T-helper 9 cell (primary cell): ENCODE data around the gene DRD2.

Source experiments
- DNase-seq: peaks from one replicate; pipeline ENCODE4 v3.0.0-alpha.2; 2020

Gene DRD2

DNA sequence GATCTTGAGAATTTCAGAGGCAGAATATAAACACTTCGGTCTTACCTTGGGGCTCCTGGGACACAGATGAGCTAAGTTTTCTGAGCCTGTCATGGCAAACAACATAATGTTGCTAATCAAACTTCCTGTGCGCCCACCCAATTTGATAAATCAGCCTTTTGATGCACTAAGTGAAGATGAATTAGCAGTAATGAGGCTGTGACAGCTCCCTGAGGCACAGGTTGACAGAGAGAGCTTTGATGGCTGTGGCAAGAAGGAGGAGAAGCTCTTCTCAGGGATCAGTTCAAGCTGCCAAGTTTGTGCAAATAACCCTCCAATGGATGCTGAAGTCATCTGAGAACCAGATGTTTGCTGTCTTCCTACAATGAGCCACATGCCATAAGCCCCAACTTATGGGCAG lies 34.4 kb downstream of the DRD2 start:
- DNase-seq = no peak

DNA sequence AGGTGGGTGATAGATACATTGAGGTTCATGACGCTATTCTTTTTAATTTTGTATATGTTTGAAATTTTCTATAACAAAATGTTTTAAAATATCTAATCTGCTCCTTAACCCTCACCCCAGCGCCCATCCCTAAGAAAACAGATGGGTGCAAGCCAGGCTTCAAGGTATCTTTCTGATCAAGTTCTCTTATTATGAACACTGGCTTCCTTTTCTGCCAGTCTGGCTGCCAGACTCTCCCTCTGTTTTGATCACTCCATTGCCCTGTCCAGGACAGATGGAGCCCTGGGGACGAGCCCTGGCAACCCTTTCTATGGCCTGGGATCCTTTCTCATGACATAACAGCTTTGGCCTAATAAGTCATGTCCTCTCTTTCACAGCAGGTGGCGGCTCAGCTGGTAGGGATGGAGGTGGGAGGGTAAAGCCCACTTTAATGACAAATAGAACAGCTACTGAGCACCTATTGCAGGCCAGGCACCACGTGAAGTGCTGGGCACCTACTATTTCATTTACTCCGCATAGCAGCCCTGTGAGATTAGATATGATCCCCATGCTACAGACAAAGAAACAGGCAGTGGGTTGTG lies 38.4 kb downstream of the DRD2 start:
- DNase-seq = no peak

DNA sequence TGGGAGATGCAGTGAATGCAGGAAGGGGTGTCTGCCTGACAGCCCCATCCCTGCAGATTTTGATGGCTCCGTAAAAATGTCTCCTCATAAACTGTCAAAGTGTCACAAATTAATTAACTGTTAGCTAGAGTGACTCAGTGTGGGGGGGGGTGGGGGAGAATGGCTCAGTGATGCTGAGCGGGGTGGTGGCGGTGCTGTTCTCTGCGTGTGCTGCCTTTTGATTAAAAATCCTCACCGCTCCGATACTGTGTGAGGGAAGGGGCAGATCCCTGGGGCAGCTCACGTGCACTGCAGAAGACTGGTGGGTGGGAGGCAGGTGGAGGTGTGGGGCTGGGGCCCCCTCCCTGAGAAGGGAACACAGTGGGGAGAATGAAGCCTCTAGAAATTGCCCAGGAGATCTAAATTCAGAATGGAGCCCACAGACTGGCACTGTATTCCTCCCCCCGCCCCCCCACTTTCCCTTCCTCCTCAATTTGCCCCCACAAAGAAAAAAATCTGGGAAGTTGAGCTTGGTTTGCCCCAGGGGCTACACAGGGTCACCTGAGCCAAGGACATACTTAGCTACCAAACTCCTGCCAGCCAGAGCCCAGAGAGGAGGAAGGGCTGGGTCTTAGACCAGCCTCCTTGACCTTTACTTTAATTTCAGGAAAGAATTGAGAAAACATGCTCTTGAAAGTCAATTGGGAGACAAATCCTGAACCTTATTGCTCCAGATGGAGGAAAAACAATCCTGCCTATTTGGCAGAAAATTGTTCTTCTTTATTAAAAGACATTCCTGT lies 39.8 kb downstream of the DRD2 start:
- DNase-seq = no peak

DNA sequence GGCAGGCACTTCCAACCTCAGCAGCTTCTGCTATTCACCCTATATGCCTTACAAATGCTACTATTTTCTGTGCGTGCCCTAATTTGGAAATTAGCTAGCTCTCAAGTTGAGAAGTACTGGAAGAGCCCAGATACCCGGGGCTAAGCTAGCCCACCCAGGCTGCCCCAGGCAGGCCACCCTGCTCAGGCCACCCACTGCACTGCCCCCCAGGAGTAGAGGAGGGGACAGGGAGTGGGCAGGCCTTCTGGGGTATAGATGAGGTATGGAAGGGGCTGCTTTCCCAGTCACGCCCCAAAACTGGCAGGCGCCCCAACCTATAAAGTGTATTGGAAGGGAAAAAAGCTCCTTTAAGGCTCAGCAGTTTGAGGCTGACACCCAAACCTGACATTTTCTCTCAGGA lies 43.5 kb downstream of the DRD2 start:
- no peak for DNase-seq

- no peak for DNase-seq
Observed at GRCh38 chr11:113426686-113427085, 48.5 kb downstream of the DRD2 start.

DNA sequence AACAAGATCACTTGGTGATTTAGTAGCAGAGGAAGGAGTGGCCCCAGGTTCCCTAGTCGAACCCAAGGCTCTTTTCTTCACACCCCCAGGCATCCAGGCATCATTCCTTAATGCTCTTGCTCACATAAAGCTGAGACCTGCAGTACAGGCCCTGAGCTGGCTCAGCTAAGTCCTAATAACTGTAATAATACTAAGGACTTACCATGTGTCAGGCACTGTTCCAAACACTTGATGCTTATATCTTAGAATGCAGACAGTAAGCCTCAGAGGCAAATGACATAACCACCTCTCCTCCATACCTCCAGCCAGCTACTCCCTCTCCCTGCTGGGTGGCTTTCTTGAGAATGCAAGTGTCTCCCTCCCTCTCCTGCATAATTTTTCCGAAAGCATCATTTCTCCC lies 54.4 kb downstream of the DRD2 start:
- DNase-seq = no peak

GRCh38 chr11:113419454-113420003 lies 55.7 kb downstream of the DRD2 start:
- DNase-seq = no peak

DNA sequence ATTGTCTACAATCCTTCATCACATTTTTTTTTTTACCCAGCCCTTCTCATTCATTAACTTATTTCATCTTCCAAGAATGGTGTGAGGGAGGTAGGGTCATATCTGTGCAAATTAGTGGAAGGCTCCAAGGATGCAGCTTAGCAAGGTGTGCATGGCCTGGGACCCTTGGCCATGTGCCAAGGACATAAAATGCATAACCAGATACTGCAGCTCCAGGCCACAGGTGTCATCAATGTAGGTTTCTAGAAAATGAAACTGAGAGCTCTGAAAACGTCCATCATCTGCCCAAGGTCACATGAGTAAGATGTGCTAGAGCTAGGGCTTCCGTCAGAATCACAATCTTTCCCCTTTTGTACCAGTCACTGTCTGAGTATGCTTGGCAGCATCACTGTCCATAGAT lies 57.8 kb downstream of the DRD2 start:
- DNase-seq = no peak

GRCh38 chr11:113415343-113415742 lies 59.9 kb downstream of the DRD2 start:
- no peak for DNase-seq

GRCh38 chr11:113412675-113413074 lies 62.5 kb downstream of the DRD2 start:
- no peak for DNase-seq

DNA sequence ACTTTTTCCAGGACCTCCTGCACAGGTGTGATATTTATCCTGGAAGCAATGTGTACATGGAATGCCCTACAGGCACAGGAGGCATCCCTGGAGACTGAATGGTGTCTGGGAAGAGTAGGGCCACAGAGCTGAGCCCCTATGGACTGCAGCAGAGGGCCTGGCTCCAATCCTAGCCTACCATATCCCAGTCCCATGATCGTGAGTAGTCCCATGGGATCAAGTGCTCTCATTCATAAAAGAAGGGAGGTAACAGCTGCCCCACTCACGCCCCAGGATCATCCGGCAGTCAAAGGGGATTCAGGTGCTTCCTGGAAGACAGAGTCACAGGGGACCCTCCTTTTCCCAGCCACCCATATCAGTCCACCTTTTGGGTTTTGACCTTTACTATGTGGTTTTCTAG lies 63.7 kb downstream of the DRD2 start:
- no peak for DNase-seq

DNA sequence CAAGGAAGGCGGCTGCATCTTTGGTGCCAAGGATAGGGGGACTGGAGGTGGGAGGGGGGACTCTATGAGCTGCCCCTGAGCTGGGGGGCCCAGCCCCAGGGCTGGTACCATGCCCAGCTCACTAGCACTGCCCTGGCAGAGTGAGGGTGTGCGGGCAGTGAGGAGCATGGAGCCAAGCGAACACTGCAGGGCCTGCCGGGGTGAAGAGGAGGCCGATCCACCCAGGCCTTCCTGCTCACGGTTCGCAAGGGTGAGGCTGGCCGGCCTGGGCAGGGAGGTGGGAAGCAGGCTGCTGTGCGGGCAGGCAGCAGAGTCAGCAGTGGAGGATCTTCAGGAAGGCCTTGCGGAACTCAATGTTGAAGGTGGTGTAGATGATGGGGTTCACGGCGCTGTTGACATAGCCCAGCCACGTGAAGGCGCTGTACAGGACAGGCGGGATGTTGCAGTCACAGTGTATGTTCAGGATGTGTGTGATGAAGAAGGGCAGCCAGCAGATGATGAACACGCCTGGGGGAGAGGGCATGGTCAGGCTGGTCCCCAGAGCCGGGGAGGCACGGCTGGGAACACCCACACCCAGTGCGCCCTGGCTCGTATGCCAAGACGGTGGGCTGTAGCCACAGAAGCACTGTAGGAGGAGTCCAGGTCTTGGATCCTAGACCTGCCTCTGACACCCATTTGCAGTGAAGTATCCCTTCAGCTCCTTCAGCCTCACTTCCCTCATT lies 64.6 kb downstream of the DRD2 start:
- no peak for DNase-seq

- no peak for DNase-seq
Observed at GRCh38 chr11:113409526-113409925, 65.7 kb downstream of the DRD2 start.

GRCh38 chr11:113408887-113409286 lies 66.3 kb downstream of the DRD2 start:
- no peak for DNase-seq

DNA sequence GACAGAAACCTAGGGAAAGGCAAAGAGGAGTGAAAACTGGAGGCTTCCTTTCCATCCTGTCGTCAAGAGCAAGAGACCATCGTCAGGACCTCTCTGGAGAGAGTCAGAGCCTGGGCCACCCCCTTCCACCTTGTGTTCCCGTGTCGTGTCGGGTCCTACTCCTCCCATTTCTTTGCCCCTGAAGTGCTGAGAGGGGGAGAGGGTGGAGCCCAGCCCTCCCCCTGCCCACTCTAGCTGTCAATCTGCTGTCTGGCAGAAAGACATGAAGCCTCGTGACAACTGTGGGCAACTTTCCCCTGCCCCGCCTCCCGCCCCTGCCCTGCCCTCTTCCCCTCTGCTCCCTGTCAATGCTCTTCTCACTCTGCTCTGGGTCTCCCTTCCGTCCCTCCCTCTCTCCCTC lies 67.0 kb downstream of the DRD2 start:
- DNase-seq = no peak

DNA sequence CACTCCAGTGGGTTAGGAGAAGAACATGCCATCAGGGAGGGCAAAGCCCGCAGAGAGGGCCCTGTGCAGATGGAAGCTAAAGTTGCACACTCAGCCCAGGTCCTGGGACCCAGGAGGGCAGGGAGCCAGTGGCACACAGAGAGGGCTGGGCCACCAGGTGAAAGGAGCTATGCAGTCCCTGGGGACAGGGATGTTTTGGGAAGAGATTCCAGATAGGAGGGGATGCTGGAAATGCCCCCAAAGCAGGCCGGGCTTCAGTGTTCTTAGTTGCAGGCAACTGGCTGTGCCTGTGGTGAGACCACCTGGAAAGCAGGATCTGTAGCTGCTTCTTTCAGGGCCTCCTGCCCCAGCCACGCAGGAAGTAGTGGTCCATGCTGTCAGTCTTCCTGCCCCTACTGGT lies 68.0 kb downstream of the DRD2 start:
- no peak for DNase-seq

- DNase-seq = no peak
Observed at GRCh38 chr11:113405724-113406478, 69.3 kb downstream of the DRD2 start.

GRCh38 chr11:113404859-113405430 lies 70.3 kb downstream of the DRD2 start:
- DNase-seq = no peak

GRCh38 chr11:113401718-113402117 lies 73.5 kb downstream of the DRD2 start:
- DNase-seq = no peak

- DNase-seq = no peak
Observed at GRCh38 chr11:113400631-113401230, 74.5 kb downstream of the DRD2 start.

DNA sequence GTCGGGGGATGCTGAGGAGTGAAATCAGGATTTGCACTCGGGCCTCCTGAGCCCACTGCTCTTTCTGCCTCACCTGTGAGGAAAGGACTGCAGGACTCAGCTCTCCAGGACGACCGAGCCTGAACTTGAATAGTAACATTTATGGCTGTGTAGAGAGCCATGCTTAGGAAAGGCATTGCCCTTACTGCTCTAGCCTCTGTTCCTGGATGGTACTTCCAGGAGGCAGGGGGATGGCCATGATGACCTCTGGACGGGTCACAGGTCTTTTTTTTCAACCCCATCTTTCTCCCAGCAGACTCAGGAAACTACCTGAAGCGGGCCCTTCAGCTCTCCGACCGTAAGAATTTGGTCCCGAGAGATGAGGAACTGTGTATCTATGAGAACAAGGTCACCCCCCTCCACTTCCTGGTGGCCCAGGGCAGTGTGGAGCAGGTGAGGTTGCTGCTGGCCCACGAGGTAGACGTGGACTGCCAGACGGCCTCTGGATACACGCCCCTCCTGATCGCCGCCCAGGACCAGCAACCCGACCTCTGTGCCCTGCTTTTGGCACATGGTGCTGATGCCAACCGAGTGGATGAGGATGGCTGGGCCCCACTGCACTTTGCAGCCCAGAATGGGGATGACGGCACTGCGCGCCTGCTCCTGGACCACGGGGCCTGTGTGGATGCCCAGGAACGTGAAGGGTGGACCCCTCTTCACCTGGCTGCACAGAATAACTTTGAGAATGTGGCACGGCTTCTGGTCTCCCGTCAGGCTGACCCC lies 76.3 kb downstream of the DRD2 start:
- DNase-seq = no peak
